Middle frontal gyrus (tissue), 1 donor: ENCODE measurements around the gene UBAP1.
"Not testable (repeated sequence)": the region's sequence is repeated elsewhere in the genome, so short reads cannot be mapped to it uniquely, and the experiment has no call there.

Source experiments
- DNase-seq: peaks from one replicate; pipeline ENCODE4 v3.0.0-alpha.2; 2015; ENCODE audit warnings: low spot score; ENCODE audit errors: extremely low spot score

The UBAP1 gene

GRCh38 chr9:34179213-34180136 lies 632 bp downstream of the UBAP1 start:
- DNase-seq = no peak

DNA sequence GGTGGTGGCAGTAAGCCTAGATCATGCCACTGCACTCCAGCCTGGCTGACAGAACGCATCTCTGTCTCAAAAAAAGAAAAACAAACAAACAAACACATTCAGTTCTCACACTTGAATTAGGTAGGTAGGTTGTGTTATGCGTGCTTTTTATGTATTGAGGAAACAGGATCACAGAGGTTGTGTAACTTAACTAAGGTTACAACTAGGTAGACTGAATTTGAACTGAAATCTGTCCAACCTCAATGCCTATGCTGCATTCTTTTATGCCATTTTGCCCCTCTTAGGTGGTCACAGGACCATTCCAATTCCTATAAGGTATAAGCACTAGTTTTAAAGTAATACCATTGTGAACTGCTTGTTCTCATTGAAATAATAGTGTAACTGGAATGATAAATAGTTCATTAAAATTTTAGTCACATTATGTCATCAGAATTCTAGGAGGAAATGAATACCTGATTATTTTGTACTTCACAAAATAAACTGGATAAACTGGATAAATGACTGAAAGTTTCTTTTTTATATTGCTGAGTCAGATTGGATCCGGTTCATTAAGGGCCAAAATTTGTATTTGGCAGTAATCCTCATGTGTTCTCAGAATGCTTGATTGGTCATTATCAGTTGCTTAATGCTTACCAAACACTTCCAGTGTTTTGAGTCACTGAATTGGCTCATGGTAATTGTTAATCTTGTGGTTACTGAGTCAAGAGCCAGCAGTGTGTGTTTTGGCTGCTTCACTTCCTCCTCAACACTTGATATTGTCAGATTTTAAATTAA lies 7.1 kb downstream of the UBAP1 start:
- peak; percentile 47 for DNase-seq

GRCh38 chr9:34187891-34188240 lies 9.0 kb downstream of the UBAP1 start:
- DNase-seq = no peak

- DNase-seq = no peak
These were observed 12.4 kb downstream of the UBAP1 start for GRCh38 chr9:34190996-34191892.

DNA sequence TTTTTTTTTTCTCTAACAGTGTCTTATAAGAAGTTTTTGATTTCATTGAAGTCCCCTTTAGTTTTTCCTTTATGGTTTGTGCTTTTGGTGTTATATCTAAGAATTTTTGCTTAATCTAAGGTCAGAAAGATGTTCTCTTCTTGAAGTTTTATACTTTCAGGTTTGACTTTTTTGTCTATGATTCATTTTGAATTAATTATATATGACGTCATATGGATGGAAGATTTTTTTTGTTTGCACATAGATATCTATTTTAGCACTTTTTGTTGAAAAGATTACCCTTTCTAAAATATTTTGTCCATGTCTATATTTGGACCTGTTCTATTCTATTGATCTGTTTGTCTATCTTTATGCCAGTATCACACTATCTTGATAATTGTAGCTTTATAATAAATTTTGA lies 16.3 kb downstream of the UBAP1 start:
- no peak for DNase-seq

DNA sequence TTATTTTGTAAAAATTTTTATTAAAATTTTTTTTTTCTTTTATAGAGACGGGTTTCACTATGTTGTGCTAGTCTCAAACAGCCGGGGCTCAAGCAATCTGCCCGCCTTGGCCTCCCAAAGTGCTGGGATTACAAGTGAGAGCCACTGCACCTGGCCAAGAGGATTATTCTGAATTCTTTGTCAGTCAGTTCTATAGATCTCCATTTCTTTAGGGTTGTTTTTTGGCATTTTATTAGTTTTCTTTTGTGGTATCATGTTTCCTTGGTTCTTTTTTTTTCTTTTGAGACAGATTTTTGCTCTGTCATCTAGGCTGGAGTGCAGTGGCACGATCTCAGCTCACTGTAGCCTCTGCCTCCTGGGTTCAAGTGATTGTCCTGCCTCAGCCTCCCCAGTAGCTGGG lies 18.4 kb downstream of the UBAP1 start:
- DNase-seq = not testable (repeated sequence)

DNA sequence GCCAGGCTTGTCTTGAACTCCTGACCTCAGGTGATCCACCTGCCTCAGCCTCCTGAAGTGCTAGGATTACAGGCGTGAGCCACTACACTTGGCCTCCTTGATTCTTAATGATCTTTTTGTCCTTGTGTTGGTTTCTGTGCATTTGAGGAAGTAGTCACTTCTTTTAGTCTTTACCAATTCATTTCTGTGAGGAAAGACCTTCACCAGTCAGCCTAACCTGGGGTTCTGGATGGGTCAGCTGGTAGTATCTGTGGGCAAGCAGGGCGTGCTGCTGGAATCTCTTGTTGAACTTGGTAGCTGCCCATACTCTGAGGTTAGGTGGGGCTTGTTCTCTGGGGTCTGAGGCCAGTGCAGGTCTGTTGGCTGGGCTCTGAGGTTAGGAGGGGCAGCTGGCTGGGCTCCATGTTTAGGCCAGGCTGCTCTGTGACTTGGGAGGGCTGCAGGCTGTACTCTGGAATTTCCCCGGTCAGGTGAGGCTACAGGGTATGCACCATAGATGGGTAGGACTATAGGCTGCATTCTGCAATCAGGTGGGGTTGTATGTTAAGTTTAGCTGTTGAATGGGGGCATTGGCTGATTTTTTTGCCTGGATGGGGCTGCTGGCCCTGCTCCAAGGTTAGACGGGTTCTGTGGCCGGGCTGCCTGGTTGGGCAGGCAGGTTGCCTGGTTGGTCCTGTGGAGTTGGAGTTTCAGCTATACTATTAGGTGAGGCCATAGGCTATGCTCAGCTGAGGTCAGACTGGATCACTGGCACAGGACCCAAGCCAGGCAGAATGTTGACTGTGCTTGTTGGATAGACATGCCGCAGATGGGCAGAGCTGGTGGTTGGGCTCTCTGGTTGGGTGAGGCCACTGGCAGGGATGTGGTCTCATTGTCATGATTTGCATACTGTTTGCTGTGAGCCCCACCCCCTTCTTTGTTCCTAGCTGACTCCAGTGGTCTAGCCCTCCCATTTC lies 19.2 kb downstream of the UBAP1 start:
- DNase-seq = no peak

DNA sequence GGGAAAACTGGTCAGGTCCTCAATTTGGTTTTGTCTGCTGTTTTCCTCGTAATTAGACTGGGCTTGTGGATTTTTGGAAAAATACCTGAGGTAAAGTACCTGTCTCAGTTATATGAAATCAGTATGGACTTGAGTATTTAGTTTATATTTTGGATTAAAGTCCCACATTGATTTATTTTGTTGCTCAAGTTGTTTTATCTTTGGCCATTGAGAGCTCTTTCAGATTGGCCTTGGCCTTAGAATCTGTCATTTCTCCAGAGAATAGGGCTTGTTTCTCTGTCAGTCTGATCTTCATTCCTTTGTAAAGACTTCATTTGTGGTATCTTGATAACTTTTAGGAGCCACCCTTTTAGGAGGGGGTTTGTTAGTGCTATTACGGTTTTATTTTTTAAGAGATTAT lies 21.2 kb downstream of the UBAP1 start:
- DNase-seq = no peak

GRCh38 chr9:34203275-34203991 lies 24.6 kb downstream of the UBAP1 start:
- no peak for DNase-seq

- DNase-seq = no peak
These were observed 25.3 kb downstream of the UBAP1 start for GRCh38 chr9:34203992-34204635.

DNA sequence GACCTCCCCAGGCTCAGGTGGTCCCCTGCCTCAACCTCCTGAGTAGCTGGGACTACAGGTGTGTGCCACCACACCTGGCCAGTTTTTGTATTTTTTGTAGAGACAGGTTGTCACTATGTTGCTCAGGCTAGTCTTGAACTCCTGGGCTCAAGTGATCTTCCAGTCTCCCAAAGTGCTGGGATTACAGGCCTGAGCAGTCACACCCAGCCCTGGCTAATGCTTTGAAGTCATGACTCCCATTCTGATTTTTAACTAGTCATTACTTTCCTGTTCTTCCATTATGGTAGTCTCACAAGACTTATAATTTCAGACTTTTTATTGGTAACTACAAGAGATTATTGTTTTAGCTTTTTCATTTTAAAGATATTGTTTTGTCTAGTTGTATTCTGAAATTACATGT lies 26.3 kb downstream of the UBAP1 start:
- DNase-seq = no peak

- no peak for DNase-seq
These were observed 27.7 kb downstream of the UBAP1 start for GRCh38 chr9:34206561-34206960.

- no peak for DNase-seq
These were observed 32.6 kb downstream of the UBAP1 start for GRCh38 chr9:34211395-34211794.

DNA sequence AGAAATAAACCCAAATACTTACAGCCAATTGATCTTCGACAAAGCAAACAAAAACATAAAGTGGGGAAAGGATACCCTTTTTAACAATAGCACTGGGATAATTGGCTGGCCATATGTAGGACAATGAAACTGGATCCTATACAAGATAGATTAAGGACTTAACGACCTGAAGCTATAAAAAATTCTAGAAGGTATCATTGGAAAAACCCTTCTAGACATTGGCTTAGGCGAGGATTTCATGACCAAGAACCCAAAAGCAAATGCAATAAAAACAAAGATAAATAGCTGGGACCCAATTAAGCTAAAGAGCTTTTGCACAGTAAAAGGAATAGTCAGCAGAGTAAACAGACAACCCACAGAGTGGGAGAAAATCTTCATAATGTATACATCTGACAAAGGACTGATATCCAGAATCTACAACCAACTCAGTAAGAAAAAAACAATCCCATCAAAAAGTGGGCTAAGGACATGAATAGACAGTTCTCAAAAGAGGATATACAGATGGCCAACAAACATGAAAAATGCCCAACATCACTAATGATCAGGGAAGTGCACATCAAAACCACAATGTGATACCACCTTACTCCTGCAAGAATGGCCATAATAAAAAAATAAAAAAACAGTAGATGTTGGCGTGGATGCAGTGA lies 35.6 kb downstream of the UBAP1 start:
- DNase-seq = not testable (repeated sequence)

- no peak for DNase-seq
These were observed 37.5 kb downstream of the UBAP1 start for GRCh38 chr9:34216325-34216724.

DNA sequence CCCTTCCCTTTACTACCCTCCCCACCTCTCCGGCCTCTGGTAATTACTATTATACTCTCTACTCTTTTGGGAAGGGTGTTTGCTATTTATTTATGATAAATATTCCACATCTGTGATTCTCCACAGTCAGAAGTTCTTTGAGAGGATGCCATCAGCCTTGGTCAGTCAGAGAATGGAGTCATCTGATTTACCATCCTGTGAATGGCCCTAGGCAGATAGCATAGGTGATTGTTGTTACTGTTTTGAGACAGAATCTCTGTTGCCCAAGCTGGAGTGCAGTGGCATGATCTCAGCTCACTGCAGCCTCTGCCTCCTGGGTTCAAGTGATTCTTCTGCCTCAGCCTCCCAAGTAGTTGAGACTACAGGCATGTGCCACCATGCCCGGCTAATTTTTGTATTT lies 38.2 kb downstream of the UBAP1 start:
- DNase-seq = not testable (repeated sequence)

DNA sequence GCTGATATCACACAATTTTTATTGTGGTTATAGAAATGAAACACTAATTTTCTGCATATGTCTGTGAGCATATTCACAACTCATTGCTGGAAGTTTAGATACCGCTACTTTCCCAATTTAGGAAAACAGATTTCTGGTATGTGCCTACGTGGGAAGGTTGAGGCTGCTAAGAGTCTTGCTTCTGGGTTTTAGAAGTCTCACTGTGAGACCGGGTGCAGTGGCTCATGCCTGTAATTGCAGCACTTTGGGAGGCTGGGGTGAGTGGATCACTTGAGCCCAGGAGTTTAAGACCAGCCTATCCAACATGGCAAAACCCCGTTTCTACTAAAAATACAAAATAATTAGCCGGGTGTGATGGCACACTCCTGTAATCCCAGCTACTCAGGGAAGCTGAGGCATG lies 39.6 kb downstream of the UBAP1 start:
- DNase-seq = no peak

DNA sequence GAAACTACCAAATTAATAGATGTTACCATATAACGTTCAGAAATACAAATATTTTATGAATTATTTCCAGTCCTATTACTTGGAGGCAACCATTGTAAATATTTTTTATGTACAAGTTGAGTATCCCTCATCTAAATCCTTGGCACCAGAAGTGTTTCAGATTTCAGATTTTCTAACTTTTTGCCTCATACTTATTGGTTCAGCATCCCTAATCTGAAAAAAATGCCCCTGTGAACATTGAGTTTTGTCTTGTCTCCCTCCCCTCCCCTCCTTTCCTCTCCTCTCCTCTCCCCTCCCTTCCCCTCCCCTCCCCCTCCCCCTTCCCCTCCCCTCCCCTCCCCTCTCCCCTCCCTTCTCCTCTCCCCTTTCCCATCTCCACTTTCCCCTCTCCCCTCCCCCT lies 40.6 kb downstream of the UBAP1 start:
- no peak for DNase-seq

- no peak for DNase-seq
These were observed 41.4 kb downstream of the UBAP1 start for GRCh38 chr9:34220218-34220617.
